HG03159 (cell line): ENCODE measurements around the gene NSMCE1.
"Not testable (repeated sequence)": the region's sequence is repeated elsewhere in the genome, so short reads cannot be mapped to it uniquely, and the experiment has no call there.

Source experiments
- ATAC-seq: cut with Tn5 transposase; IDR thresholded peaks from one replicate; pipeline ENCODE4 v1.9.1; 2021; ENCODE audit warnings: mild to moderate bottlenecking, moderate library complexity; ENCODE audit not compliant: unreplicated experiment

NSMCE1 gene

DNA sequence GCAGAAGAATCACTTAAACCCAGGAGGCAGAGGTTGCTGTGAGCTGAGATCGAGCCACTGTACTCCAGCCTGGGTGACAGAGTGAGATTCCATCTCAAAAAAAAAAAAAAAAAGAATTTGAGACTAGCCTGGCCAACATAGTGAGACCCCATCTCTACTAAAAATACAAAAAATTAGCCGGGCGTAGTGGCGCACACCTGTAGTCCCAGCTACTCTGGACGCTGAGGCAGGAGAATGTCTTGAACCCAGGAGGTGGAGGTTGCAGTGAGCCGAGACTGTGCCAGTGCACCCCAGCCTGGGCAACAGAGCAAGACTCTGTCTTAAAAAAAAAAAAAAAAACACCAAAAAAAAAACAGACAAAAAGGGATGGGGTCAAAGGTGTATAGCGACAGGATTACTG, 4.1 kb upstream of the NSMCE1 start:
- ATAC-seq: not testable (repeated sequence)

DNA sequence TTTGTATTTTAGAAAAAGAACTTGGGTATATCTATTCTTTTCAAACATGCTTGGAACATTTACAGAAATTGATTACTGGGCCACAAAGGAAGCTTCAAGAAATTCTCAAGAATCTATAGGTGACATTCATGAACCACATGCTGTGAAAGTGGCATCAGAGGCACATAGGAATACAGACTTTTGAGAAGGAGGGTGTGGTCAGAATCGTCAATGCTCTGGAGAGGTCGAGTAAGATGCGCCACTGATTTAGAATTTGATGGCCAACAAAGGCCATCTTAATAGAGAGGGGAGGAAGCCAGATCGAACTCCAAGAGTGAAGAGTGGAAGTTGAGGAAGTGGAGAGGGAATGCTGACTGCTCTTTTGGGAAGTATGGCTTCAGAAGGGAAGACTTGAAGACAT, 3.5 kb upstream of the NSMCE1 start:
- ATAC-seq: no peak

DNA sequence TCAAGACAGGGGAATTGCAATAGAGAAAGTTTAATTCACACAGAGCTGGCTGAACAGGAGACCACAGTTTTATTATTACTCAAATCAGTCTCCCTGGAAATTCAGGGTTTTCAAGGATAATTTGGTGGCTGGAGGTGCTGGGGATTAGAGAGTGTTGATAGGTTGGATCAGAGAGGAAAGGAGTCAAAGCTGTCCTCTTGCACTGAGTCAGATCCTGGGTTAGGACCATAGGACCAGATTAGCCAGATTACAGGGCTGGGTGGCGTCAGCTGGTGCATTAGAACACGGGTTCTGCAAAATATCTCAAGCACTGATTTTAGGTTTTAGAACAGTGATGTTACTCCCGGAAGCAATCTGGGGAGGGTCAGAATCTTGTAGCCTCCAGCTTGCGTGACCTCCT, 1.8 kb upstream of the NSMCE1 start:
- ATAC-seq: no peak

DNA sequence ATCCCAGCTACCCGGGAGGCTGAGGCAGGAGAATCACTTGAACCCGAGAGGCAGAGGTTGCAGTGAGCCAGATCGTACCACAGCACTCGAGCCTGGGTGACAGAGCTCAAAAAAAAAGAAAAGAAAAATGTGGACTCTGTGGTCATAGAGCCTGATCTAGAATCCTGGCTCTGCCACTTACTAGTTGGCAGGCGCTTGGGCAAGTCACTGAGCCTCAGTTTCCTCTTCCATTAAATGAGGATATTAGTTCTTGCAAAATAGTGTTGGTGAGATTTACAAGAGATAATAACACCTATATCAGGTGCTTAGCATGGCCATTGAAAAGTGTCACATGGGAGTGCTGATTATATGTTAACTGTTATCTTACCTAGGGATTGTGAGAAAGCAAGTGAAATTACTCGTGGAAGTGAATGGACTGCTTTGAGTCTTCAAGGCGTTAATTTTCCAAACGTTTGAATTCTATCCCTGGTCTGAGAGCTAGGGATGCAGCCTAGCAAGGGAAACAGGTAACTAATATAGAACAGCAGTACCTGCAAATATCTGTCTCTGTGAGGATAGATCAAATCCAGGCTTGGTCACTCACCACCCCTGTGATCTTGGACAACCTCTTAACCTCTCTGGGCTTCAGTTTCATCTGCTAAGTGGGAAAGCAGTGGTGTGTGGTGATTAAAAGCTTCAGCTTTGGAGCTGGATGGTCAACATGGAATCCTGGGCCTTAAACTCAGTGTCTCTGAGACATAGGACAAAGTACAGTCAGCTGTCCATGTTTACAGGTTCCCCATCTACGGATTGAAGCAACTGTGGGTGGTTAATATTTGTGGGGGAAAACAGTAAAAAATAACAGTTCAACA, 953 bp upstream of the NSMCE1 start:
- ATAC-seq: no peak

DNA sequence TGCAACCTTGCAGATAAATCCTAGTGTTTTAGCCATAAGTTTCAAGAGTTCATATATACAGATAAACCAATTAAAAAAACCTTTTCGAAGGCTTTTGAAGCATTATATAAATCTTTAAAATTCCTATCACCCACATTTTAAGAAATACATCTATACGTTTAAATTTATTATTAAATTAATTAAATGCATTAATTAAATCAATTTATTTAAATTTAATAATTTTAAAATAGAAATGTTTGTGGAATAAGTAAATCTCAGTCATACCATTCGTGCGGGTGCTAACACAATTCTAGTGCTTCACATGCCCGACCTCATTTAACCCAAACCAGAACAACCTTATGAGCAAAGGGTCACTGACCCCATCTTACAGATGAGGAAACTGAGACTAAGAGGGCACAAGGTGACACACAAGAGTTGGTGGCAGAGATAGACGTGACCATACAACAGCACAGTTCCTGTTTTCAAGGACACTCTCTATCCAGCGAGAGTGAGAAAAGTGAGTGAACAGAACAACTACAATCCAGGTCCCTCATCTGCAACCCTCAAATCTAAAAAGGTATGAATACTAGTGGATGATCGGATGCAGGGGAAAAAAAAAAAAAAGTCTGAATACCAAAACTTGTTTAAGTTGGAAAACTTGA, 1.4 kb downstream of the NSMCE1 start:
- no peak for ATAC-seq

DNA sequence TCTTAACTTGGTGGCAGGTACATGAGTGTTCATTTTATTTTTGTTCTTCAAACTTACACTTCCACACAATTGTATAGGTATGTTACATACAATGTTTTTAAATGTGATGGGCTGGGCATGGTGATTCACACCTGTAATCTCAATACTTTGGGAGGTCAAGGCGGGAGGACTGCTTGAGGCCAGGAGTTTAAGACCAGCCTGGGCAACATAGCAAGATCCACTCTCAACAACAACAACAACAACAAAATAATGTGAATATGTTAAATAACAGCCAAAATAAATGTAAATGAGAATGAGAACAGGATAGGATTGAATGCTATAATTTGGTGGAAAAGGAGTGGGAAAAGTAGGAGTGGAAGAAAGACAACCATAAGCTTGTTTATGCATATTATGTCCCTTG, 2.6 kb downstream of the NSMCE1 start:
- no peak for ATAC-seq

DNA sequence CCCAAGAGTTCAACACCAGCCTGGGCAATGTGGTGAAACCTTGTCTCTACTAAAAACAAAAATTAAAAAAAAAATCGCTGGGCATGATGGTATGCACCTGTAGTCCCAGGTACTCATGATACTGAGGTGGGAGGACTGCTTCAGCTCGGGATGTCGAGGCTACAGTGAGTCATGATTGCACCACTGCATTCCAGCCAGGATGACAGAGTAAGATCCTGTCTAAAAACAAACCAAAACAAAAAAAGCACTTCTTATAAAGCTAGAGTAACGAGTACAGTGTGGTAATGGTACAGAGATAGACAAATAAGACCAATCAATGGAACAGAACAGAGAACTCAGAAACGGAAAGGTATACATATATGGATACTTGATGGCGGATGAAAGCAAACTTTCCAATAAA, 4.4 kb downstream of the NSMCE1 start:
- no peak for ATAC-seq

DNA sequence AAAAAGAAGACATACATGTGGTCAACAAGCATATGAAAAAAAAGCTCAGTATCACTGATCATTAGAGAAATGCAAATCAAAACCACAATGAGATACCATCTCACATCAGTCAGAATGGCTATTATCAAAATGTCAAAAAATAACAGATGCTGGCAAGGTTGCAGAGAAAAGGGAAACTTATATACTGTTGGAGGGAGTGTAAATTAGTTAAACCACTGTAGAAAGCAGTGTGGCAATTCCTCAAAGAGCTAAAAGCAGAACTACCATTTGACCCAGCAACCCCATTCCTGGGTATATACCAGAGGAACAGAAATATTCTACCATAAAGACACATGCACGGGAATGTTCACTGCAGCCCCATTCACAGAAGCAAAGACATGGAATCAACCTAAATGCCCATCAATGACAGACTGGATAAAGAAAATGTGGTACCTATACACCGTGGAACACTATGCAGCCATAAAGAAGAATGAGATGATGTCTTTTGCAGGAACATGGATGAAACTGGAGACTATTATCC, 5.6 kb downstream of the NSMCE1 start:
- ATAC-seq: not testable (repeated sequence)

DNA sequence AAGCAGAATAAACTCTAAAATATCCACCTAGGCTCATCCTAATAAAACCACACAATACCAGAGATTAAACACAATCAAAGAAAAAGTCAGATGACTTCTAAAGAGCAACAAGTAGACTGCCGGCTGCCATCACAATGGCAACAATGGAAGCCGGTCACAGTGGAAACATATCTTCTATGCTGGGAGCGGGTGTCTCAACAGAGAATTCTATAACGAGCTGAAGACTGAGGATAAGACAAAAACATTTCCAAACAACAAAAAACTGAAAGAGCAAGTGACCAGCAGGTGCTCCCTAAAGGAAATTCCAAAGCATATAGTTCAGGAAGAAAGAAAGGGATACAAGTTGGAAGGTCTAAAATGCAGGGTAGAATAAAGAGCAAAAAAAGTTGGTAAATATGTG, 8.9 kb downstream of the NSMCE1 start:
- ATAC-seq: no peak

DNA sequence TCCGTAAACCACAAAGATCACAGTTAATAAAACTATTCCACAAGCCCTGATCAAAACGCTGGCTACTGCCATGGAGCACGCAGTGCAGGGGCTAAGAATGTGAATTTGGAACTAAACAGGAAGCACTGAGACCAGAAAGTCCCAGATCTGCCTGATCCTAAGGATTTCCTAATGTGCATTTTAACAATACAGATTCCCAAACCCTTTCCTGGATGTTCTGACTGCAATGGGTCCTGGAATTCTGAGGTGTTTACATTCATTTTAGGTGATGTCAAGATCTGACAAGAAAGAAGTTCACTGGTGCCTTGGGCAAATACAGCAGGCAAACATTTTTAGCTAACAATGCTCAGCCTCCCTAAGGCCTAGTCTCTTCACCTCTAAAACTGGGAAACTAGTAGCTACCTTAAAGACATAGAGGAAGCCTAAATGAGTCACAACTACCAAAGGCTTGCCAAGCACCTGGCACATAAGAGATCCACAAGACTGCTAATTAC, 10.3 kb downstream of the NSMCE1 start:
- ATAC-seq: no peak

DNA sequence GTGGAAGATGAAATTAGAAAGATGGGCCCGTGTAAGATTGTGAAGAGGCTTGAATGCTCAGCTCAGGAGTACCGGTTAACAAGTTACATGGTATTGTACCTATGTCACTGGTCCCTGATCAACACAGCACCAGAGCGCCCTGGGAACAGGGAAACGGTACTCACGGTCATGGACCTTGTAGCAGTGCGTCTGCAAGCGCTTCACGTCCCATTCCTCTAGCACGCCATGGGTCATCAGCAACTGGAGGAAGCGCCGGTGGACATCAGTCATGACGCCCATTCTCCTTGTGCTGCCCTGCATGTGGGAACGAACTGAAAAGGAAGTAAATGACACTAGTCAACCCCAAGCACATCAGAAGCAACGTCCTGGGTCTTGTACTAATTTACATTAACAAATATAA, 11.3 kb downstream of the NSMCE1 start:
- no peak for ATAC-seq

DNA sequence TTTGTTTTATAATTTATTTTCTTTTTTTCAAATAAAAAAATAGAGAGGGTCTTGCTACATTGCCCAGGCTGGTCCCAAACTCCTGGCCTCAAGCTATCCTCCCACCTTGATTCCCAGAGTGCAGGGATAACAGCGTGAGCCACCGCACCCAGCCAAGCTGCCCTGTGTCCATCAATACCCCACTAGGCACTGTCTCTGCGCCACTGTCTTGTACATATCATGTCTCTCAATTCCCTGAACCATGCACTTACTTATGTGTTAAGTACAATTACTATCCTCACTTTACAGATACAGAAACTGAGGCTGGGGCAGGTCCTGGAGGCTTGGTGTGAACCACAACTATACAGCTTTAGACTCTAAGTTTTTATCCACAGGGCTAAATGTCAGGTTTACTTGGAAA, 11.7 kb downstream of the NSMCE1 start:
- ATAC-seq: no peak

DNA sequence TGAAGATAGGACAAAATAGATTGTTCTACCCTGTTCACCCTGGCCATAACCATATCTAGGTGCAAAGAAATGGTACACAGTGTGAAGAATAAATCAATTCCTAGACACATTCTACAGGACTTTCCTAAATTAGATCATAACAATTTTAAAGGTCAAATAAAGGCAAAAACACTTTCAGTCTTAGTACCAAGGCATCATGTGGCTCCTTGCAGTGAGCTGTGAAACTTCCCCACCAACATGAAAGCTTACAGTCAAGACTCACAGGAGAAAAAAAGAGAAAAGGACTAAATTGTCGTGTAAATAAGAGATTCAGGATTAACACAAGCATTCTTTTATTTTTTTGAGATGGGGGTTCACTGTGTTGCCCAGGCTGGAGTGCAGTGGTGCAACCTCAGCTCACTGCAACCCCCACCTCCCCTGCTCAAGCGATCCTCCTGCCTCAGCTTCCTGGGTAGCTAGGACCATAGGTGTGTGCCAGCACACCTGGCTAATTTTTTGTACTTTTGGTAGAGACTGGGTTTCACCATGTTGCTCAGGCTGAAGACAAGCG, 14.2 kb downstream of the NSMCE1 start:
- peak; percentile 74 for ATAC-seq

DNA sequence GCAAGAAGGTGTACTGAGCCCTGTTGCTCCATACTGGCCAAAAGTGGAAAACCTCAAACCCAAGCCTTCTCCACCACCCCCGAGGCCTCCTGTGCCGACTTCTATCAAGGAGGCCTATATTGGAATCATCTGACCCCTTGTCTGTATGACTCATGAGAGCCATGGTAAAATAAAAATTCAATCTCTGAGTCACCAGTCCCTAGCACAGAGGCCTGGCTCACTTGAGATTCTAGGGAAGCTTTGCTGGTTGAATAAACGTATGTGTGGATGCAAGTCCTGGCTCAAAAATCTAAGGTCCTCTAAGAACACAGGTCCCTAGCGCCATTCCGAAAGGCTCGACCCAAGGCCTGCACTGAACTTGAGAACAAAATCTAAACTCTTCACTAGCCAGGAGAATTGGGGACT, 15.0 kb downstream of the NSMCE1 start:
- no peak for ATAC-seq

DNA sequence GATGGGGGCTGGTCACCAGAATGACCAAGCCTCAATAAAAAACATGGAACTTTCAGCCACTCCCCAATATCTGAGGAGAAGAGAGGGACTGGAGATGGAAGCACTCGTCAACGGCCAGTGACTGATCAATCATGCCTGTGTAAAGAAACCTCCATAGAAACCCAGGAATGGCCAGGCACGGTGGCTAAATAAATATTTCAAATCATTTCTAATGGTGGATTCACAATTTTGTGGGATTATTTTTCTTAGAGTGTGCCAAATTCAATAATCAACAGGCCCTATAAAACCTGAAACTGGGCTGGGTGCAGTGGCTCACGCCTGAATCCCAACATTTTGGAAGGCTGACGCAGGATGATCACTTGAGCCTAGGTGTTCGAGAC, 16.4 kb downstream of the NSMCE1 start:
- no peak for ATAC-seq

DNA sequence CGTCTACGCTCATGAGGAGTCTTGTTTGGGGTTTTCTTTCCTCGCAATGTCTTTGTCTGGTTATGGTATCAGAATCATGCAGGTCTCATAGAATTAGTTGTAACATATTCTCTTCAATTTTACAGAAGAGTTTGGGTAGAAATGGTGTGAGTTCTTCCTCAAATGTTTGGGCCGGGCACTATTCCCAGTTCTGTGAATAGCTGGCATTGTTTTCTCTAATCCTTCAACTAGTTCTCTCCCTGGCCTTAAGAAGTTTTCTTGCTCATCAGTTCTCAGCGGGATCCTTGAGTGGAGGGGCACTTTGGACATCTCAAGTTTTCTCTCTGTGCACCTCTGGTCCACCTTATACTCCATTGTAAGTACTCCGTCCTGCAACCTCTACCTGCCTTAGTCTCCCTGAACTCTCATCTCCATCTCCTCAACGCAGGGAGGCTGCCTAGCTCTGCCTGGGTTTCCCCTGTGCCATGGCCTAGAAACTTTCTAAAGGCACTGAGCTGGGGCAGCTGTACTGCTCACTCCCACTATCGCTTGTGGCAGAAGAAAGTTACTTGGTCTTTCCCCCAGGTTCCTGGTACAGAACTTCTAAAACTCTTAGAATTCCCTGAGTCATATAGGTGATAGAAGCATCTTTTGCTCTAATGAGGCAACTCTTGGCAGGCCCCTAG, 16.9 kb downstream of the NSMCE1 start:
- no peak for ATAC-seq

DNA sequence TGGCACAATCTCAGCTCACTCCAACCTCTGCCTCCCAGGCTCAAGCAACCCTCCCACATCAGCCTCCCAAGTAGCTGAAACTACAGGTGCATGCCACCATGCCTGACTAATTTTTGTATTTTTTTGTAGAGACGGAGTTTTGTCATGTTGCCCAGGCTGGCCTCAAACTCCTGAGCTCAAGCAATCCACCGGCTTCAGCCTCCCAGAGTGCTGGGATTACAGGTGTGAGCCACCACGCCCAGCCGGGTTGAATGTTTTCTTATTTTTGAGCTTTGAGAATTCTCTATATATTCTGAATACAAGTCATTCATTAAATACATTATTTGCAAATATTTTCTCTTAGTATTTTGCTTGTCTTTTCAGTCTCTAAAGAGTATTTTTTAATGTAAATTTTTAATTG, 19.7 kb downstream of the NSMCE1 start:
- not testable (repeated sequence) for ATAC-seq

DNA sequence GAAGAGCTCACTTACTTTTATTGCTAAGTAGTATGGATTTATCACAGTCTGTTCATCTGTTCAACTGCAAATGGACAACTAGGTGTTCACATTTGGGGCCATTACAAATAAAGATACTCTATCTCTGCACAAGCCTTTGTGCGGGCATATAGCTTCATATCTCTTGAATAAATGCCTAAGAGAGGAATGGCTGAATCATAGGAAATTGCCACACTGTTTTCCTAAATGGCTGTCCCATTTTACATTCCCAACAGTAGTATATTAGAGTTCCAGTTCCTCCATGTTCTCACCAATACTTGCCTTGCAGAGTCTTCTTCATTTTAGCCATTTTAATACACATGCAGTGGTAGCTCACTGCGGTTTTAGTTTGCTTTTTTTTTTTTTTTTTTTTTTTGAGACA, 20.5 kb downstream of the NSMCE1 start:
- ATAC-seq: no peak

DNA sequence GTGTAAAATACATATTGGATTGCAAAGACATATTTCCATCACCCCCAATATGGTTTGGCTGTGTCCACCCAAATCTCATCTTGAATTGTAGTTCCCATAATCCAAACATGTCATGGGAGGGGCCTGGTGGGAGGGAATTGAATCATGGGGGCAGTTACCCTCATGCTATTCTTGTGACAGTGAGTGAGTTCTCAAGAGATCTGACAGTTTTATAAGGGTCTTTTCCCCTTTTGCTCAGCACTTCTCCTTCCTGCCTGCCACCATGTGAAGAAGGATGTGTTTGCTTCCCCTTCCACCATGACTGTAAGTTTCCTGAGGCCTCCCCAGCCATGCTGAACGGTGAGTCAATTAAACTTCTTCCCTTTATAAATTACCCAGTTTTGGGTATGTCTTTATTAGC, 21.5 kb downstream of the NSMCE1 start:
- not testable (repeated sequence) for ATAC-seq

DNA sequence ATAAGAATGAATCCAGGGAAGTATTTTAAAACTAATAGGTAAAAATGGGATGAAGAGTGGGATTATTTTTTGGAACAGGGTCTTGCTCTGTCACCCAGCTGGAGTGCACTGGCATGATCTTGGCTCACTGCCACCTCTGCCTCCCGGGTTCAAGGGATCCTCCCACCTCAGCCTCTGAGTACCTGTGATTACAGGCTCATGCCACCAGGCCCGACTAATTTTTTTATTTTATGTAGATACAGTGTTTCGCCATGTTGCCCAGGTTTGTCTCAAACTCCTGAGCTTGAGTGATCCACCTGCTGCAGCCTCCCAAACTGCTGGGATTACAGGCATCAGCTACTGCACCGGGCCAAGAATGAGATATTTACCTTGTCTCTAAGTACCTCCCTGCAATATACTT, 22.1 kb downstream of the NSMCE1 start:
- no peak for ATAC-seq
